CD14-positive monocyte (primary cell): ENCODE measurements around the gene IL22RA1. TPM values are rescaled to one million over a fixed set of nuclear protein-coding genes. Genes with fewer than 3 reads are reported as not detected.

Experiments used
- DNase-seq, 3 donors: peaks; one replicate each; pipeline ENCODE4 v3.0.0-alpha.2; 2011 to 2022
- H2AFZ ChIP-seq: 2 replicates; pipeline ENCODE4 v1.6.0; 2012; ENCODE audit warnings: mild to moderate bottlenecking, low read depth, low read length, inconsistent platforms; ENCODE audit not compliant: insufficient read depth, poor library complexity, severe bottlenecking
- H3K27ac ChIP-seq, 2 donors: 1 replicate in 1 of 2; 2 replicates in 1 of 2; pipeline ENCODE4 v1.5.1; 2012 to 2013; ENCODE audit warnings: low read length in 2 of 2, control low read depth in 1 of 2, inconsistent platforms in 1 of 2, low read depth in 1 of 2, mild to moderate bottlenecking in 1 of 2
- H3K27me3 ChIP-seq, 2 donors: one replicate each; pipeline versions ENCODE4 v1.6.0 to v1.6.1; 2011 to 2013; ENCODE audit warnings: low read length in 2 of 2; ENCODE audit not compliant: control insufficient read depth in 2 of 2, insufficient read depth in 2 of 2
- H3K36me3 ChIP-seq, 2 donors: replicated peaks in 1 of 2; 1 replicate in 1 of 2; 2 replicates in 1 of 2; pipeline versions ENCODE4 v1.5.1 to v1.6.1; 2012 to 2013; ENCODE audit warnings: low read length in 2 of 2, control low read depth in 1 of 2, inconsistent platforms in 1 of 2, mild to moderate bottlenecking in 1 of 2; ENCODE audit not compliant: insufficient read depth in 2 of 2, control insufficient read depth in 1 of 2
- H3K4me1 ChIP-seq, 2 donors: 1 replicate in 1 of 2; 2 replicates in 1 of 2; pipeline versions ENCODE4 v1.5.1 to v1.6.1; 2012 to 2013; ENCODE audit warnings: low read length in 2 of 2, control low read depth in 1 of 2, inconsistent platforms in 1 of 2, mild to moderate bottlenecking in 1 of 2, moderate library complexity in 1 of 2; ENCODE audit not compliant: insufficient read depth in 2 of 2, control insufficient read depth in 1 of 2
- H3K4me2 ChIP-seq: replicated peaks from 2 replicates; pipeline ENCODE3; 2012; ENCODE audit warnings: low read length, moderate library complexity, mild to moderate bottlenecking; ENCODE audit not compliant: poor library complexity, severe bottlenecking; ENCODE audit errors: extremely low read depth
- H3K4me3 ChIP-seq, 3 experiments: fragments of 200-600 bp in 1 of 3; sonication (generic) in 1 of 3; replicated peaks in 1 of 3; 1 replicate in 2 of 3; 2 replicates in 1 of 3; pipeline ENCODE4 v1.5.1; 2011 to 2013; ENCODE audit warnings: low read length in 3 of 3, mild to moderate bottlenecking in 3 of 3, control low read depth in 2 of 3, low read depth in 2 of 3, inconsistent platforms in 1 of 3, moderate library complexity in 1 of 3
- H3K79me2 ChIP-seq: 2 replicates; pipeline ENCODE4 v1.6.0; 2012; ENCODE audit warnings: mild to moderate bottlenecking, control low read depth, inconsistent platforms, low read length, moderate library complexity; ENCODE audit not compliant: insufficient read depth
- H3K9ac ChIP-seq: 2 replicates; pipeline ENCODE4 v1.6.0; 2017; ENCODE audit warnings: low read length, mild to moderate bottlenecking; ENCODE audit not compliant: insufficient read depth, poor library complexity, severe bottlenecking
- H3K9me3 ChIP-seq, 2 donors: replicated peaks in 1 of 2; 1 replicate in 1 of 2; 2 replicates in 1 of 2; pipeline versions ENCODE4 v1.5.1 to v1.6.1; 2012 to 2013; ENCODE audit warnings: low read length in 2 of 2, control low read depth in 1 of 2; ENCODE audit not compliant: control insufficient read depth in 1 of 2, insufficient read depth in 1 of 2
- H4K20me1 ChIP-seq: 2 replicates; pipeline ENCODE4 v1.6.0; 2012; ENCODE audit warnings: mild to moderate bottlenecking, low read length, control low read depth, moderate library complexity; ENCODE audit not compliant: insufficient read depth
- H3K27ac Mint-ChIP-seq, 7 donors: one replicate each; pipeline ENCODE4 v1.8.0; 2020; ENCODE audit warnings: mild to moderate bottlenecking in 7 of 7, mixed read lengths in 7 of 7, moderate library complexity in 6 of 7, inconsistent platforms in 2 of 7
- H3K27me3 Mint-ChIP-seq, 3 donors: one replicate each; pipeline ENCODE4 v1.8.0; 2021 to 2022; ENCODE audit warnings: low read depth in 3 of 3, mild to moderate bottlenecking in 3 of 3, mixed read lengths in 3 of 3, moderate library complexity in 3 of 3, inconsistent platforms in 1 of 3
- H3K36me3 Mint-ChIP-seq, 2 donors: one replicate each; pipeline ENCODE4 v1.8.0; 2020; ENCODE audit warnings: mixed read lengths in 2 of 2, inconsistent platforms in 1 of 2, mild to moderate bottlenecking in 1 of 2
- H3K4me1 Mint-ChIP-seq: one replicate; pipeline ENCODE4 v1.8.0; 2020; ENCODE audit warnings: mild to moderate bottlenecking, mixed read lengths
- H3K4me3 Mint-ChIP-seq, 2 donors: one replicate each; pipeline ENCODE4 v1.8.0; 2020; ENCODE audit warnings: mild to moderate bottlenecking in 2 of 2, mixed read lengths in 2 of 2, moderate library complexity in 1 of 2
- H3K9me3 Mint-ChIP-seq, 7 donors: one replicate each; pipeline ENCODE4 v1.8.0; 2020 to 2022; ENCODE audit warnings: mixed read lengths in 7 of 7, mild to moderate bottlenecking in 6 of 7, moderate library complexity in 6 of 7, inconsistent platforms in 2 of 7
- CTCF ChIP-seq: fragments of 200-600 bp; IDR thresholded peaks from one replicate; pipeline ENCODE4 v1.8.0; 2022; ENCODE audit warnings: antibody characterized with exemption, mild to moderate bottlenecking
- WGBS: methylation state at CpG from one replicate; pipeline ENCODE4 v1.1.5; 2013; ENCODE audit warnings: missing lambda C conversion rate; ENCODE audit not compliant: insufficient coverage; 5-methylcytosine and 5-hydroxymethylcytosine counted together
- intact Hi-C, 2 donors: fragments of 100-400 bp; cut with micrococcal nuclease; formaldehyde crosslinking; loops; one replicate each; pipeline versions ENCODE4 v1.15.0 to v1.15.1; 2023
- polyA plus RNA-seq, 3 donors: library from polyadenylated mRNA; depleted of rRNA in 1 of 3; unstranded in 2 of 3; stranded (reverse) in 1 of 3; fragments of 300-500 nt in 2 of 3; fragments of >200 nt in 1 of 3; fragmentation: Illumina TruSeq in 2 of 3; gene quantifications; 1 replicate in 2 of 3; 2 replicates in 1 of 3; pipeline ENCODE4 v1.2.3, GENCODE V29; 2012 to 2021

The IL22RA1 gene
- polyA plus RNA-seq, 3 donors = not detected

- no peaks in the 10 kb centered on the region for H3K4me1 ChIP-seq
- H4K20me1 ChIP-seq = no peaks in the 10 kb centered on the region
- H3K9ac ChIP-seq = no peak overlapping the region
- intact Hi-C loops = no loop called here
- Mint-ChIP-seq H3K27ac (peak overlapping the region in 1 of 7 donors; percentile 22), H3K27me3 (peaks cover 8 to 15% (median 11%) of the 10 kb centered on the region in 3 donors), H3K4me3 (no peak overlapping the region), H3K4me1 (peaks cover 4% of the 10 kb centered on the region), H3K9me3 (no peaks in the 10 kb centered on the region), H3K36me3 (no peaks in the 10 kb centered on the region)
- H3K9me3 ChIP-seq = no peaks in the 10 kb centered on the region
- no peak overlapping the region for H2AFZ ChIP-seq
- H3K4me3 ChIP-seq = no peak overlapping the region
- no peaks in the 10 kb centered on the region for H3K79me2 ChIP-seq
- H3K27ac ChIP-seq = no peak overlapping the region
- peak; percentile 32 for TF ChIP-seq CTCF
- WGBS = 86% methylated on average over 6 of the region's 6 CpGs
- DNase-seq = no peak
- H3K36me3 ChIP-seq = no peaks in the 10 kb centered on the region
- H3K27me3 ChIP-seq = peaks cover 0 to 1% of the 10 kb centered on the region in 2 donors
- no peak overlapping the region for H3K4me2 ChIP-seq
Measured at GRCh38 chr1:24157918-24158481, 15.1 kb upstream of the IL22RA1 start.

- no peak overlapping the region for H3K27ac ChIP-seq
- no peak overlapping the region for H3K4me3 ChIP-seq
- intact Hi-C loops = no loop called here
- DNase-seq = no peak
- H3K36me3 ChIP-seq = no peaks in the 10 kb centered on the region
- Mint-ChIP-seq H3K27ac (no peak overlapping the region), H3K36me3 (no peaks in the 10 kb centered on the region), H3K4me1 (no peaks in the 10 kb centered on the region), H3K9me3 (no peaks in the 10 kb centered on the region), H3K27me3 (peaks cover 17 to 23% (median 21%) of the 10 kb centered on the region in 3 donors), H3K4me3 (no peak overlapping the region)
- H2AFZ ChIP-seq = no peak overlapping the region
- no peaks in the 10 kb centered on the region for H3K9me3 ChIP-seq
- no peak overlapping the region for H3K9ac ChIP-seq
- H3K4me1 ChIP-seq = no peaks in the 10 kb centered on the region
- H3K4me2 ChIP-seq = no peak overlapping the region
- no peak for TF ChIP-seq CTCF
- H3K79me2 ChIP-seq = no peaks in the 10 kb centered on the region
- H3K27me3 ChIP-seq = peaks cover 1 to 9% of the 10 kb centered on the region in 2 donors
- WGBS = 95% methylated on average over 17 of the region's 18 CpGs
- no peaks in the 10 kb centered on the region for H4K20me1 ChIP-seq
Measured at GRCh38 chr1:24156542-24157260, 13.8 kb upstream of the IL22RA1 start.
